Right lobe of liver (tissue), 6 donors: ENCODE results near the gene SPTLC3. TPM values are rescaled to one million over a fixed set of nuclear protein-coding genes. Genes with fewer than 3 reads are reported as not detected.

ENCODE experiments used
- ATAC-seq, 4 donors: fragments of 200-7000 bp; cut with Tn5 transposase; one replicate each; pipeline ENCODE4 v1.9.1; 2020; ENCODE audit warnings: mild to moderate bottlenecking in 4 of 4, moderate library complexity in 4 of 4
- DNase-seq, 3 donors: peaks; one replicate each; pipeline ENCODE4 v3.0.0-alpha.2; 2020
- H3K27ac ChIP-seq, 3 donors: fragments of 200-600 bp; one replicate each; pipeline ENCODE4 v1.8.0; 2022
- H3K27me3 ChIP-seq, 2 donors: fragments of 200-600 bp; one replicate each; pipeline ENCODE4 v1.8.0; 2022
- H3K36me3 ChIP-seq, 4 donors: fragments of 200-600 bp; sonication (generic) in 1 of 4; one replicate each; pipeline versions ENCODE4 v1.5.1 to v1.8.0; 2017 to 2022; ENCODE audit warnings: control low read depth in 1 of 4
- H3K4me1 ChIP-seq, 4 donors: fragments of 200-600 bp; sonication (generic) in 1 of 4; one replicate each; pipeline versions ENCODE4 v1.5.1 to v1.8.0; 2017 to 2022; ENCODE audit warnings: control low read depth in 1 of 4
- H3K4me3 ChIP-seq, 3 donors: fragments of 200-600 bp; one replicate each; pipeline ENCODE4 v1.8.0; 2022
- H3K9me3 ChIP-seq, 4 donors: fragments of 200-600 bp; sonication (generic) in 1 of 4; one replicate each; pipeline versions ENCODE4 v1.5.1 to v1.8.0; 2017 to 2022; ENCODE audit warnings: control low read depth in 1 of 4
- CTCF ChIP-seq, 4 donors: fragments of 200-600 bp in 3 of 4; fragments of 450-650 bp in 1 of 4; IDR thresholded peaks; one replicate each; pipeline versions ENCODE4 v1.5.1 to v1.8.0; 2016 to 2022; ENCODE audit warnings: antibody characterized with exemption in 4 of 4, mild to moderate bottlenecking in 2 of 4
- POLR2A ChIP-seq: fragments of 450-650 bp; IDR thresholded peaks from one replicate; pipeline ENCODE4 v1.6.1; 2017; ENCODE audit warnings: antibody characterized with exemption, mild to moderate bottlenecking
- WGBS: methylation state at CpG from one replicate; pipeline ENCODE4 v1.1.6; 2018; ENCODE audit warnings: low coverage, low lambda C conversion rate; ENCODE audit not compliant: insufficient coverage; ENCODE audit errors: missing lambda C conversion rate; 5-methylcytosine and 5-hydroxymethylcytosine counted together
- intact Hi-C, 2 donors: fragments of 100-400 bp; cut with DNase I; formaldehyde crosslinking; loops; one replicate each; pipeline versions ENCODE4 v1.11.2 to v1.14.1; 2022
- total RNA-seq, 6 experiments: library from RNA; depleted of rRNA in 2 of 6; stranded (reverse); fragments of >200 nt in 2 of 6; fragmentation: NEBNext Ultra II Directional in 3 of 6; extraction: Animal tissue kit (Norgen Biotek cat#: 25700) in 3 of 6; gene quantifications; one replicate each; pipeline versions ENCODE4 v1.1.0 to v1.2.4, GENCODE V29; 2016 to 2023
- donor health status: DM: no; HTN: yes; CAD: no.
- donor health status: DM: no; HTN: no; CAD: no.
- donor health status: DM: no; HTN: no; CAD: no.
- donor health status: DM: no; HTN: yes; CAD: no.
- donor health status: DM: no; HTN: yes; CAD: no.

The SPTLC3 gene
- total RNA-seq, 6 experiments from 2014 or later = 16.4 to 25.6 (median 24.8) TPM

- 95% methylated on average over 2 of the region's 3 CpGs for WGBS
- H3K36me3 ChIP-seq = no peaks in the 10 kb centered on the region
- no peak overlapping the region for H3K4me3 ChIP-seq
- intact Hi-C loops = loop anchor here in 1 of 2 donors (5.0 kb wide), 1 partner anchor 135 kb away; no protein-coding TSS in a partner anchor
- peaks cover 0 to 9% (median 2%) of the 10 kb centered on the region in 4 donors for H3K4me1 ChIP-seq
- no peak for ATAC-seq
- TF ChIP-seq POLR2A (no peak), CTCF (IDR thresholded peaks at IDR 0.05) (no peak)
- H3K27ac ChIP-seq = no peak overlapping the region
- no peak for DNase-seq
- H3K9me3 ChIP-seq = no peaks in the 10 kb centered on the region
- no peaks in the 10 kb centered on the region for H3K27me3 ChIP-seq
These were observed 93.5 kb downstream of the SPTLC3 start for GRCh38 chr20:13102237-13102636.

- WGBS = 80% methylated on average over 1 of the region's 1 CpG
- H3K36me3 ChIP-seq = no peaks in the 10 kb centered on the region
- no peaks in the 10 kb centered on the region for H3K9me3 ChIP-seq
- no peak for DNase-seq
- intact Hi-C loops = loop anchor here in 1 of 2 donors (5.0 kb wide), 1 partner anchor 135 kb away; no protein-coding TSS in a partner anchor
- TF ChIP-seq POLR2A (no peak), CTCF (IDR thresholded peaks at IDR 0.05) (no peak)
- H3K4me1 ChIP-seq = peaks cover 0 to 9% (median 2%) of the 10 kb centered on the region in 4 donors
- no peak overlapping the region for H3K27ac ChIP-seq
- no peak overlapping the region for H3K4me3 ChIP-seq
- H3K27me3 ChIP-seq = no peaks in the 10 kb centered on the region
- peak in 2 of 4 donors; percentile 22 to 47 for ATAC-seq
These were observed 93.9 kb downstream of the SPTLC3 start for GRCh38 chr20:13102694-13103093.

- ATAC-seq (no peak), DNase-seq (no peak)
- TF ChIP-seq POLR2A (no peak), CTCF (IDR thresholded peaks at IDR 0.05) (no peak)
- no peak overlapping the region for H3K4me3 ChIP-seq
- H3K27me3 ChIP-seq = no peaks in the 10 kb centered on the region
- intact Hi-C loops = loop anchor here in 1 of 2 donors (5.0 kb wide), 1 partner anchor 133 kb away; no protein-coding TSS in a partner anchor
- H3K4me1 ChIP-seq = peaks cover 0 to 9% (median 2%) of the 10 kb centered on the region in 4 donors
- H3K27ac ChIP-seq = no peak overlapping the region
- WGBS = 86% methylated on average over 8 of the region's 9 CpGs
- no peaks in the 10 kb centered on the region for H3K36me3 ChIP-seq
- no peaks in the 10 kb centered on the region for H3K9me3 ChIP-seq
These were observed 96.3 kb downstream of the SPTLC3 start for GRCh38 chr20:13105039-13105438.

- intact Hi-C loops = loop anchor here in 1 of 2 donors (5.0 kb wide), 1 partner anchor 134 kb away; no protein-coding TSS in a partner anchor
- peaks cover 0 to 9% (median 3%) of the 10 kb centered on the region in 4 donors for H3K4me1 ChIP-seq
- H3K27ac ChIP-seq = no peak overlapping the region
- no peaks in the 10 kb centered on the region for H3K9me3 ChIP-seq
- H3K4me3 ChIP-seq = no peak overlapping the region
- TF ChIP-seq POLR2A (no peak), CTCF (IDR thresholded peaks at IDR 0.05) (peak; percentile 73 to 86 (median 78))
- 19% methylated on average over 14 of the region's 14 CpGs for WGBS
- ATAC-seq (peak; percentile 60 to 77 (median 70)), DNase-seq (no peak)
- H3K27me3 ChIP-seq = no peaks in the 10 kb centered on the region
- H3K36me3 ChIP-seq = no peaks in the 10 kb centered on the region
These were observed 97.2 kb downstream of the SPTLC3 start for GRCh38 chr20:13105864-13106457.
